Measurements from ENCODE around the gene MCC. TPM values are rescaled to one million over a fixed set of nuclear protein-coding genes. Genes with fewer than 3 reads are reported as not detected.

Gene MCC
- total and polyA plus RNA-seq, 2 experiments from 2014 or later: 3.4 to 8.8 TPM

GRCh38 chr5:113273948-113274347 lies 214.3 kb downstream of the MCC start:
- no peak overlapping the region for H3K4me2 ChIP-seq (ENCODE audit: unreplicated experiment)
- H3F3A ChIP-seq (ENCODE audit: insufficient read depth): peaks cover 7% of the 10 kb centered on the region; the same call in 1 of the 2 replicates
- H3K36me3 ChIP-seq (ENCODE audit: low read depth): no peaks in the 10 kb centered on the region
- 98 to 99% methylated on average over 3 of the region's 3 CpGs for WGBS, 2 experiments (ENCODE audit: low coverage in 1 of 2, low lambda C conversion rate in 2 of 2, missing lambda C conversion rate in 2 of 2)
- no peak overlapping the region for H3K27ac ChIP-seq
- in situ Hi-C loops (cut with MboI): no loop called here
- H3K79me2 ChIP-seq (ENCODE audit: insufficient read depth): no peaks in the 10 kb centered on the region
- DNase-seq: no peak
- peaks cover 12% of the 10 kb centered on the region for H3K4me1 ChIP-seq (ENCODE audit: insufficient read depth)
- no peak overlapping the region for H3K4me3 ChIP-seq
- no peaks in the 10 kb centered on the region for H3K27me3 ChIP-seq (replicated peaks; ENCODE audit: insufficient read depth)
- no peaks in the 10 kb centered on the region for H3K9me3 ChIP-seq (ENCODE audit: low read depth)
- TF ChIP-seq EZH2phosphoT487 (IDR thresholded peaks at IDR 0.05; ENCODE audit: insufficient read depth, low read depth): no peak
- no peak overlapping the region for H2AFZ ChIP-seq
- no peaks in the 10 kb centered on the region for H4K20me1 ChIP-seq (ENCODE audit: insufficient read depth)
- no peaks in the 10 kb centered on the region for H3K9me2 ChIP-seq (ENCODE audit: insufficient read depth)
- H3K9ac ChIP-seq: no peak overlapping the region

- Histone ChIP-seq H4K20me1 (ENCODE audit: insufficient read depth) (no peaks in the 10 kb centered on the region), H3K27ac (no peak overlapping the region), H3K4me2 (ENCODE audit: unreplicated experiment) (no peak overlapping the region), H2AFZ (no peak overlapping the region), H3F3A (ENCODE audit: insufficient read depth) (peaks cover 7% of the 10 kb centered on the region; the same call in 1 of the 2 replicates), H3K27me3 (replicated peaks; ENCODE audit: insufficient read depth) (no peaks in the 10 kb centered on the region), H3K4me1 (ENCODE audit: insufficient read depth) (peaks cover 13% of the 10 kb centered on the region), H3K79me2 (ENCODE audit: insufficient read depth) (no peaks in the 10 kb centered on the region), H3K4me3 (no peak overlapping the region), H3K9ac (no peak overlapping the region), H3K36me3 (ENCODE audit: low read depth) (no peaks in the 10 kb centered on the region), H3K9me2 (ENCODE audit: insufficient read depth) (no peaks in the 10 kb centered on the region), H3K9me3 (ENCODE audit: low read depth) (no peaks in the 10 kb centered on the region)
- WGBS, 2 experiments (ENCODE audit: low coverage in 1 of 2, low lambda C conversion rate in 2 of 2, missing lambda C conversion rate in 2 of 2): 97 to 100% methylated on average over 1 of the region's 1 CpG
- in situ Hi-C loops (cut with MboI): no loop called here
- no peak for DNase-seq
- no peak for TF ChIP-seq EZH2 (IDR thresholded peaks at IDR 0.05; ENCODE audit: insufficient read depth, poor library complexity, severe bottlenecking)
- no peak for TF ChIP-seq EZH2phosphoT487 (IDR thresholded peaks at IDR 0.05; ENCODE audit: insufficient read depth, low read depth)
These were observed 216.4 kb downstream of the MCC start for GRCh38 chr5:113271745-113272454.

GRCh38 chr5:113271015-113271414 lies 217.2 kb downstream of the MCC start:
- 55 to 59% methylated on average over 2 of the region's 2 CpGs for WGBS, 2 experiments (ENCODE audit: low coverage in 1 of 2, low lambda C conversion rate in 2 of 2, missing lambda C conversion rate in 2 of 2)
- Histone ChIP-seq H3K79me2 (ENCODE audit: insufficient read depth) (no peaks in the 10 kb centered on the region), H4K20me1 (ENCODE audit: insufficient read depth) (no peaks in the 10 kb centered on the region), H3K9ac (no peak overlapping the region), H3K27me3 (replicated peaks; ENCODE audit: insufficient read depth) (no peaks in the 10 kb centered on the region), H3K4me1 (ENCODE audit: insufficient read depth) (peaks cover 22% of the 10 kb centered on the region), H3K9me3 (ENCODE audit: low read depth) (no peaks in the 10 kb centered on the region), H3K4me2 (ENCODE audit: unreplicated experiment) (peak overlapping the region; percentile 7), H2AFZ (no peak overlapping the region), H3K27ac (0 out of 2 replicates have a peak overlapping the region, but pooled peaks have one; percentile 21), H3K9me2 (ENCODE audit: insufficient read depth) (no peaks in the 10 kb centered on the region), H3K4me3 (no peak overlapping the region), H3K36me3 (ENCODE audit: low read depth) (no peaks in the 10 kb centered on the region), H3F3A (ENCODE audit: insufficient read depth) (peaks cover 7% of the 10 kb centered on the region; the same call in 1 of the 2 replicates)
- TF ChIP-seq EZH2phosphoT487 (IDR thresholded peaks at IDR 0.05; ENCODE audit: insufficient read depth, low read depth) (no peak), EZH2 (IDR thresholded peaks at IDR 0.05; ENCODE audit: insufficient read depth, poor library complexity, severe bottlenecking) (no peak)
- in situ Hi-C loops (cut with MboI): no loop called here
- peak; percentile 13 for DNase-seq

- WGBS, 2 experiments (ENCODE audit: low coverage in 1 of 2, low lambda C conversion rate in 2 of 2, missing lambda C conversion rate in 2 of 2): 96 to 97% methylated on average over 5 of the region's 5 CpGs
- Histone ChIP-seq H3K27me3 (replicated peaks; ENCODE audit: insufficient read depth) (no peaks in the 10 kb centered on the region), H3K9ac (no peak overlapping the region), H3F3A (ENCODE audit: insufficient read depth) (peaks cover 7% of the 10 kb centered on the region; the same call in 1 of the 2 replicates), H3K4me3 (no peak overlapping the region), H3K36me3 (ENCODE audit: low read depth) (no peaks in the 10 kb centered on the region), H3K4me1 (ENCODE audit: insufficient read depth) (peaks cover 22% of the 10 kb centered on the region), H3K79me2 (ENCODE audit: insufficient read depth) (no peaks in the 10 kb centered on the region), H4K20me1 (ENCODE audit: insufficient read depth) (no peaks in the 10 kb centered on the region), H3K9me2 (ENCODE audit: insufficient read depth) (no peaks in the 10 kb centered on the region), H3K27ac (no peak overlapping the region), H3K4me2 (ENCODE audit: unreplicated experiment) (no peak overlapping the region), H2AFZ (no peak overlapping the region), H3K9me3 (ENCODE audit: low read depth) (no peaks in the 10 kb centered on the region)
- in situ Hi-C loops (cut with MboI): no loop called here
- TF ChIP-seq EZH2 (IDR thresholded peaks at IDR 0.05; ENCODE audit: insufficient read depth, poor library complexity, severe bottlenecking) (no peak), EZH2phosphoT487 (IDR thresholded peaks at IDR 0.05; ENCODE audit: insufficient read depth, low read depth) (no peak)
- DNase-seq: no peak
These were observed 218.2 kb downstream of the MCC start for GRCh38 chr5:113270086-113270485.
